ENCODE data around the gene GPS1. TPM values are rescaled to one million over a fixed set of nuclear protein-coding genes. Genes with fewer than 3 reads are reported as not detected.

The GPS1 gene
- total RNA-seq, 2 donors from 2014 or later = 79.5 to 90.8 TPM

- no peak for DNase-seq (ENCODE audit: low spot score)
- H3K27ac ChIP-seq = no peak overlapping the region
- H3K4me1 ChIP-seq = peaks cover 0 to 32% of the 10 kb centered on the region in 2 donors
- TF ChIP-seq CTCF (IDR thresholded peaks at IDR 0.05) = no peak
- no peaks in the 10 kb centered on the region for H3K9me3 ChIP-seq
- H3K27me3 ChIP-seq = no peaks in the 10 kb centered on the region
- peaks cover 33% of the 10 kb centered on the region for H3K36me3 ChIP-seq
- H3K4me3 ChIP-seq = peak overlapping the region; percentile 83 to 87
These were observed 1.4 kb upstream of the GPS1 start for GRCh38 chr17:82050152-82050760.

- Histone ChIP-seq H3K4me3 (peak overlapping the region; percentile 83 to 87), H3K27me3 (no peaks in the 10 kb centered on the region), H3K36me3 (peaks cover 41% of the 10 kb centered on the region), H3K27ac (peak overlapping the region; percentile 53 to 59), H3K4me1 (peaks cover 0 to 32% of the 10 kb centered on the region in 2 donors), H3K9me3 (no peaks in the 10 kb centered on the region)
- DNase-seq (ENCODE audit: low spot score) = no peak
- TF ChIP-seq CTCF (IDR thresholded peaks at IDR 0.05) = no peak
These were observed 697 bp upstream of the GPS1 start for GRCh38 chr17:82050761-82051641.

- H3K4me3 ChIP-seq = peak overlapping the region; percentile 83 to 87
- no peaks in the 10 kb centered on the region for H3K27me3 ChIP-seq
- no peak for TF ChIP-seq CTCF (IDR thresholded peaks at IDR 0.05)
- no peaks in the 10 kb centered on the region for H3K9me3 ChIP-seq
- peaks cover 0 to 32% of the 10 kb centered on the region in 2 donors for H3K4me1 ChIP-seq
- H3K36me3 ChIP-seq = peaks cover 54% of the 10 kb centered on the region
- DNase-seq (ENCODE audit: low spot score) = no peak
- peak overlapping the region in 1 of 2 donors; percentile 13 for H3K27ac ChIP-seq
These were observed 951 bp downstream of the GPS1 start for GRCh38 chr17:82052638-82053059.

GRCh38 chr17:82053130-82053529 lies 1.4 kb downstream of the GPS1 start:
- no peak for DNase-seq (ENCODE audit: low spot score)
- Histone ChIP-seq H3K4me3 (peak overlapping the region in 1 of 2 donors; percentile 83), H3K4me1 (peaks cover 0 to 32% of the 10 kb centered on the region in 2 donors), H3K27me3 (no peaks in the 10 kb centered on the region), H3K9me3 (no peaks in the 10 kb centered on the region), H3K27ac (no peak overlapping the region), H3K36me3 (peaks cover 57% of the 10 kb centered on the region)
- TF ChIP-seq CTCF (IDR thresholded peaks at IDR 0.05) = no peak

- no peak for DNase-seq (ENCODE audit: low spot score)
- H3K4me3 ChIP-seq = no peak overlapping the region
- H3K4me1 ChIP-seq = peaks cover 0 to 32% of the 10 kb centered on the region in 2 donors
- no peaks in the 10 kb centered on the region for H3K9me3 ChIP-seq
- peaks cover 55% of the 10 kb centered on the region for H3K36me3 ChIP-seq
- TF ChIP-seq CTCF (IDR thresholded peaks at IDR 0.05) = no peak
- no peaks in the 10 kb centered on the region for H3K27me3 ChIP-seq
- H3K27ac ChIP-seq = no peak overlapping the region
These were observed 2.0 kb downstream of the GPS1 start for GRCh38 chr17:82053556-82054263.
